NCI-H510A (cell line): ENCODE measurements around the gene APH1B.

Source experiments
- DNase-seq: peaks from one replicate; lab custom pipeline; 2025; lab: John Stamatoyannopoulos, UW

APH1B gene

DNA sequence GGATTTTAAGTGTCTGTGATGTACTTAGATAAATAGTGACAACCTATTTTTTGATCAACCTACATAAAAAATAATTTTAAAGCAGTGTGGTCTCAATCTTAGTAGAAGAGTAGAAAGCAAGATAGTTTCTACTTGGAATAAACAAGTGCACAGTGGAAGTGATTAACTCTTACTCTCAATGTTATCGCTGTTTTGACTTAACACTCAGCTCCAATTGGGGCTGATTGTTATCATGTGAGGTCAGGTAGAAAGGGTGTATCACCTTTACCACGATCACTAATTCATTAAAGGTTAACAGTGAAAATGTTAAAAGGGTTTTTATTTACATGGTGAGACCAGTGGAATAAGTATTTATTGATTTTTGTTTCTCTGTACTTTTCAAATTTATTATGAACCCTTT, 22.4 kb upstream of the APH1B start:
- no peak for DNase-seq

GRCh38 chr15:63255489-63255990, 21.9 kb upstream of the APH1B start:
- no peak for DNase-seq

- no peak for DNase-seq
Measured at GRCh38 chr15:63256433-63257274, 20.8 kb upstream of the APH1B start.

DNA sequence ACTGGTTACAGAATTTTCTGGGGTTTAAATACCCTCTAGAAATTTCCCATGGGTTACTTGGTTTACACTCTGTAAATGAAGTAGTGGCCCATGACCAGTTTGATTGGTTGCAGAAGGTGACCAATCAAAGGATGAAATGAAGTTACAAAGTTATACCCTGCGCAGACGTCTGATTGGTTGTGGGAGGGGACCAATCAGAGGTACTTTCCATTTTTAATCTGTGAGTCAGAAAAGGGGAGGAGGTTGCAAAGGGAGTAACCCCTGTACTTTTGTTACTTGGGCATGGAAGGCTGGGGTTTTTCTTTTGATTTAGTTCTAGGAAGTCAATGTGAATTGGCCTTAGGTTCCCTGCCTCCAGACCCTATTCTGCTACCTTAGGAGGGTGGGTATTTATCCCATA, 18.7 kb upstream of the APH1B start:
- no peak for DNase-seq

GRCh38 chr15:63260791-63261190, 16.6 kb upstream of the APH1B start:
- DNase-seq: no peak

- DNase-seq: no peak
Measured at GRCh38 chr15:63261311-63261710, 16.1 kb upstream of the APH1B start.

GRCh38 chr15:63263519-63263918, 13.9 kb upstream of the APH1B start:
- DNase-seq: no peak

DNA sequence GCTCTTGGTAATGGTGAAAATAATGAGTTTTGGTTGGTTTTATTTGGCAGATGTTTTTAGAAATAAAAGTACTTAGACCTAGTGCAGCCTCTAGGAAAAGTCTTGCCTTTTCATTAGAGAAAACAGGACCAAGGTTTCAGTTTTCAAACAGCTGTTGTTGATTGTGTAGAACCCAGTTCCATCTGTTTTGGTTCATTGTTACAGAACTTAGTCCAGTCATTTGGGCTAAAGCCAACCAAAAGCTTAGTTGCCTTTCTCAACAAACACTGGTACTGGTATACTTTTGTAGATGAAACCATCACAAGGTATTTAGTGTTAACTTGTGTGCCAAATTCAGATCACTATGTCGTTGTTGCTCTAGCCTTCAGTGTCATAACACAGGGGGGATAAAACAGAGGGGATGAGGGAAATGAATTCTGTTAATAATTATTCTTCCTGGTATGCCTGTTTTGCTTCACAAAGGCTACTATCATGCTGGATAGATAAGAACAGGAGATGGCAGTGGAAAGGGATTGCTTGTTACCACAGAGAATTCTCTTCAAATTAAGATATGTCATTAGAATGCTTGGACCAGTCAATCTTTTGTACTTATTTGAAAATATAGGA, 12.6 kb upstream of the APH1B start:
- DNase-seq: no peak

DNA sequence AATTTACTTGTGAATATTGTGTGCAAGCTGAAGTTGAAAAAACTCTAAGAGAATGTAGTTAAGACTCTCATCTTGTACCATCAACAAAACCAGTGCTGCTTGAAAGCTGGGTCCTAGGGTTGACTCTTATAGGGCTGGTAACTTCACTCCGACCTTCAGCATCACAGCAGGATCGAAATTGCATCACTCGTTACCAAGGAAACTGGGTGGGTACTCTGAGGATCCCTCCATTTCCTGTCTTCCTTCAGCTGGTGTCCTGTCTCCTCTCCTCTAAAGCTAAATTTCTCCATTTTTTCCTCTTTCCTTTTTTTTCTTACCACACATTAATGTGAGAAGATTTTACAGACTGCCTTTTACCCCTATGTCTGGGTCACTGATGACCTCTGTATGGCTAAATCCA, 3.0 kb upstream of the APH1B start:
- DNase-seq: no peak

- no peak for DNase-seq
Measured at GRCh38 chr15:63276342-63277037, 915 bp upstream of the APH1B start.

GRCh38 chr15:63277893-63278456, 570 bp downstream of the APH1B start:
- no peak for DNase-seq

- DNase-seq: no peak
Measured at GRCh38 chr15:63283126-63283525, 5.7 kb downstream of the APH1B start.

DNA sequence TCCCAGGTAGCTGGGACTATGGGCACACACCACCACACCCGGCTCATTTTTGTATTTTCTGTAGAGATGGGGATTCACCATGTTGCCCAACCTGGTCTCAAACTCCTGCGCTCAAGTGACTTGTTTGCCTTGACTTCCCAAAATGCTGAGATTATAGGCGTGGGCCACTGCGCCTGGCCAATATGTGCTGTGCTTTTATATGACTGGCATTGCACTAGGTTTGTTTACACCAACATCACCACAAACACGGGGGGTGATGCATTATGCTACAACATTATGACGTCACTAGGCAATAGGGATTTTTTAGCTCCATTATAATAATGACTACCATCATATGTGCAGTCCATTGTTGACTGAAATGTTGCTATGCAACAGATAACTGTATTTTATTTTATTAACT, 6.9 kb downstream of the APH1B start:
- no peak for DNase-seq

DNA sequence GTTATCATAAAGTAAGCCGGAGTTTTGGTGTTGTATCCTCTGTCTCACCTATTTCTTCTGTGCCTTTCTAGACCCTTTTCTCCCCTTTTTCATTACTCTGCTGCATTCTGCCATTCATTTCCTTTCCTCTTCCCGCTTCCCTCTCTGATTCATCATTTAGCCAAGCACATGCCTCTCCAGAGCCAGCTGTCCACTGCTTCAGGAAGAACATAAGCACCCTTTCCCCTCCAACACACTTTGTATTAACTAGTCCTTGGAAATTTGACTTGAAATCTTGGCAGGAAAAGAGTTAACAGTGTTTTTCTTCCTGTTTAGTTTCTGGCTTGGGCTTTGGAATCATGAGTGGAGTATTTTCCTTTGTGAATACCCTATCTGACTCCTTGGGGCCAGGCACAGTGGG, 9.7 kb downstream of the APH1B start:
- no peak for DNase-seq

DNA sequence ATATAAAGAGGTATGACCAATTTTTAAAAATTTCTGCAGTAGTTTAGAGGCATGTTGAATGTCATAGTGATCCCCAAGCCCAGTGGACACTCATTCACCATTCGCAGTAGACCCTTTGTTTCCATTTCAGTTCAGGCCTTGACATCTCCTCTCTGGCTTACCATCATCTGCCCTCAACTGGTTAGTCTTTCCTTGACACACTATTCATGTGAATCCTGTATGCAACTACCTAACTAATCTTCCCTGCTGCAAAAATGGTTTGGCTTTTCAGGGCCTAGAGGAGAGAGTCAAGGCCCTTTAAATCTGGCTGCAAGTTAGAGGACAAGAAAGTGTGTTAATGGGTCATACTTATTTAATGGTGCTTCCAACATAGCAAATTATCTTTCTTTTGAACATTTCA, 10.9 kb downstream of the APH1B start:
- no peak for DNase-seq

DNA sequence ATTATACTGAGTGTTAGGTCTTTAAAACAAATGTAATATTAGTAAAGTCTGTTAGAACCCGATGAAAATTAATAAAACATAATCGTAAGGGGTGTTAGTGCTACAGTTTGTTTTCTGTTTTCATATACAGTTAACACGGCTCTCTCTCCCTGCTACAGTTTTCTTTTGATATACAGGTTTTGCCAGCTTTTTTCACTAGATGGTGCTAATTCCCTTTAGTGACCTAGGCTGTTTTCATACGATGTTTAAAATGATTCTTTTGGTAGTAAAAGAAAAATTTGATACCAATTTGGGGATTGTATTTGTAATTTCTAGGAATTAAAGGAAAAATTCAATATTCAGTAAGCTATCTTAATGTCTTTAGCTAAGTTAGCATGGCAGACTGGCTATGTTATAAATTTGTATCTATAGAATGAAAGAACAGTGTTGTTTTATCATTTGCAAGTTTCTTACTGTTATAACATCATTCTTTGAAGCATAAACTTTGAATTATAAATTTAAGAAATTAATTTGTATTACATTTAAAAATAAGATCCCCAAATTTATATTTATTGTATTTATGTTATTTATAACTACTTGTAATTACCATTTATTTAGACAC, 11.5 kb downstream of the APH1B start:
- DNase-seq: no peak

DNA sequence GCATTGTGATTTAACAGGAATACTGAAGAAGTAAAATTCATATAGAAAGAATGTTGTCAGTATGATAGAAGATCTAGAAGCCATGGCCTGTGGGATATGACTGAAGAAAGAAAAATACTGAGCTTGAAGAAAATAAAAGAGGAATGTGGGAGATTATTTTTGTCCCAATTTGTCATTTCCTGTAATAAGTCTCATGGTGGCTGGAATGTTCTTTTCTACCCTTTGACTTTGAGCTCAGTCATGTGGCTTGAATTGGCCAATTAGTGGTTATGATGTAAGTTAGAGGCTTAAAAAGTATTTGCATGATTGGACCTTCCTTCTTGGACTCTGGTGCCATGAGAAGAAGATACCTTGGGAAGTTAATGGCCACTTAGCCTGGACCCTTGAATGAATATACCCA, 14.1 kb downstream of the APH1B start:
- no peak for DNase-seq

- no peak for DNase-seq
Measured at GRCh38 chr15:63292241-63292640, 14.8 kb downstream of the APH1B start.

GRCh38 chr15:63292771-63293170, 15.4 kb downstream of the APH1B start:
- DNase-seq: no peak

DNA sequence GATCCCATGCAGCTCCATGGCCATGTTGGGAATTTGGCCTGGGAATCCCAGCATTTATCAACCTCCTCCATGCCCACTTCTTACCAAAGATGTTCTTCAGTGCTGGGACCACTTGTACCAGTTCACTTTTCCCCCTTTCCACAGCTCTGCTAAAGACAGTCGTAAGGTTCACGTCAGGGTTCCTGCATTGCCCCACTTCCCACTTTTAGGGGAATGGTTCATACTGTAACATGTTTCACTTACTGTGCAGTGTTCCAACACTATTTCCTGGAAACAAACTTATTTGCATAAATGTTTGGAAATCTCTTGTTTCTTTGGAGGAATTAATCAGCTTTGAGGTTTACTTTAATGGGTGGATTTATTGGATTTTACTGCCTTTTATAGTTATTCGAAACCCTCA, 17.0 kb downstream of the APH1B start:
- no peak for DNase-seq

DNA sequence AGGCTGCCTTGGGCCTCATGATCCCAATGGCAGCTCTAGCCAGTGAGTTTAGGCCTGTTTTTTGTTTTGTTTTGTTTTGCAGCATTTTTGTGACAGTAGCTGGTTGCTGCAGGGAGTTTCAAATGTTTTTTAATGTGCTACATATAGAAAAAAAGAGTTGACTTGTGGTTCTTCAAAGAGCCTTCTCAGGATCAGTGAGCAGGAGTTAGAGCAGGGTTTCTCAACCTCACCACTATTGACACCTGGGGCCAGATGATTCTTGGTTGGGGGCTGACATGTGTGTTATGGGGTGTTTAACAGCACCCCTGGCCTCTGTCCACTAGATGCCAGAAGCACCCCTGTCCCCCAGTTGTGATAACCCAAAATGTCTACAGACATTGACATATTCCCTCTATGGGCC, 17.9 kb downstream of the APH1B start:
- no peak for DNase-seq

DNA sequence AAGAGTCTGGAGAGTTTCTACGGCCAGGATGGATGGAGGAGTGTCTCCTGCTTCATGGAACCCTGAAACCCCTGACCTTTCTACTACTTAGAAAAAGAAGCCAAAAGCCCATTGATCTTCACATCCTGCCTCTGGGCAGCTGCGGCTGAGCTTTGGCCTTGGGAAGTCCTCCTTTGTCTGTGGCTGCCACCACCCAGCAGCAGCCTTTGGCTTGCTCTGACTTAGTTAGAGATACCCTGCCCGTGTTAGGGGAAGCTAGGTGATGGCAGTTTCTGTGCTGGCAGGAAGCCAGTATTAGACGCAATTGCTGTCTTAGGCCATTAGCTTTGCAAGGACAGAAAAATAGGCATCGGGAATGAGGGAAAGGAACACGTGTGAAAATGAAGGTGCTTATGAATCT, 18.8 kb downstream of the APH1B start:
- DNase-seq: peak; percentile 6
